Caco-2 (cell line): ENCODE data around the gene ST8SIA4. TPM values are rescaled to one million over a fixed set of nuclear protein-coding genes. Genes with fewer than 3 reads are reported as not detected.

Experiments used
- BruUV-seq: library from RNA; stranded (reverse); fragments of 400-500 nt; replicated peaks from 2 replicates; lab custom pipeline; 2021; lab: Mats Ljungman, UMichigan
- CTCF ChIA-PET: fragments of 300-600 bp; sonication (Branson Sonifier 250); formaldehyde crosslinking; loops from one replicate; lab custom pipeline; 2022; ENCODE audit warnings: antibody characterized with exemption; lab: Charles Lee
- POLR2A ChIA-PET: fragments of 300-600 bp; sonication (Branson Sonifier 250); formaldehyde crosslinking; loops from one replicate; lab custom pipeline; 2022; ENCODE audit warnings: antibody characterized with exemption; lab: Charles Lee
- DNase-seq, 2 experiments: peaks; one replicate each; pipeline versions ENCODE4 v3.0.0 to v3.0.0-alpha.2; 2020 to 2022
- H3K27me3 ChIP-seq: replicated peaks from 2 replicates; pipeline ENCODE4 v1.6.0; 2011; ENCODE audit warnings: low read length; ENCODE audit not compliant: control insufficient read depth, insufficient read depth
- H3K36me3 ChIP-seq: 2 replicates; pipeline ENCODE4 v1.5.1; 2011; ENCODE audit warnings: low read length; ENCODE audit not compliant: control insufficient read depth, insufficient read depth
- H3K4me1 ChIP-seq: fragments of 250-450 bp; sonication (Bioruptor Pico); 2 replicates; pipeline ENCODE4 v1.5.1; 2020; ENCODE audit warnings: mild to moderate bottlenecking
- H3K4me3 ChIP-seq: 2 replicates; pipeline ENCODE4 v1.5.1; 2011; ENCODE audit warnings: low read depth, mild to moderate bottlenecking, control low read depth, low read length
- H3K9me3 ChIP-seq: fragments of 250-450 bp; sonication (Bioruptor Pico); 2 replicates; pipeline ENCODE4 v1.5.1; 2020; ENCODE audit warnings: mild to moderate bottlenecking, moderate library complexity
- H3K27ac Mint-ChIP-seq: one replicate; pipeline ENCODE4 v1.8.0; 2022; ENCODE audit warnings: mixed read lengths; ENCODE audit not compliant: unreplicated experiment
- H3K27me3 Mint-ChIP-seq: one replicate; pipeline ENCODE4 v1.8.0; 2022; ENCODE audit warnings: mixed read lengths; ENCODE audit not compliant: insufficient read depth, unreplicated experiment
- H3K36me3 Mint-ChIP-seq: one replicate; pipeline ENCODE4 v1.8.0; 2022; ENCODE audit warnings: mild to moderate bottlenecking, mixed read lengths; ENCODE audit not compliant: insufficient read depth, unreplicated experiment
- H3K4me1 Mint-ChIP-seq: one replicate; pipeline ENCODE4 v1.8.0; 2022; ENCODE audit warnings: low read depth, mixed read lengths; ENCODE audit not compliant: unreplicated experiment
- H3K4me3 Mint-ChIP-seq: one replicate; pipeline ENCODE4 v1.8.0; 2022; ENCODE audit warnings: mild to moderate bottlenecking, moderate library complexity, mixed read lengths; ENCODE audit not compliant: unreplicated experiment
- H3K9me3 Mint-ChIP-seq: one replicate; pipeline ENCODE4 v1.8.0; 2022; ENCODE audit warnings: mixed read lengths; ENCODE audit not compliant: unreplicated experiment
- intact Hi-C: fragments of 100-400 bp; cut with micrococcal nuclease; formaldehyde crosslinking; loops from one replicate; pipeline ENCODE4 v1.10.0; 2022; ENCODE audit not compliant: unreplicated experiment
- total RNA-seq: library from RNA; stranded (reverse); gene quantifications from 2 replicates; pipeline ENCODE4 v1.2.3, GENCODE V29; 2022
- TF ChIP-seq, protein P1 (sequence below), 2 experiments: fragments of 200-600 bp in 1 of 2; IDR thresholded peaks; 1 replicate in 1 of 2; 2 replicates in 1 of 2; pipeline versions ENCODE4 v1.5.1 to v1.8.0; 2011 to 2022; ENCODE audit warnings: antibody characterized with exemption in 1 of 2, control low read depth in 1 of 2, inconsistent platforms in 1 of 2, low read depth in 1 of 2, low read length in 1 of 2, mild to moderate bottlenecking in 1 of 2, moderate library complexity in 1 of 2; ENCODE audit not compliant: insufficient read depth in 1 of 2, severe bottlenecking in 1 of 2, unreplicated experiment in 1 of 2

The ST8SIA4 gene
- total RNA-seq, 1 experiment from 2014 or later, result 0.61 TPM

GRCh38 chr5:100890461-100891008 is 12.5 kb downstream of the ST8SIA4 start:
- no peaks in the 10 kb centered on the region for H3K9me3 Mint-ChIP-seq
- no peak for DNase-seq

GRCh38 chr5:100889896-100890295 is 13.2 kb downstream of the ST8SIA4 start:
- no peaks in the 10 kb centered on the region for H3K9me3 ChIP-seq
- POLR2A ChIA-PET, result no interaction called here
- no peak for DNase-seq
- no peaks in the 10 kb centered on the region for H3K36me3 Mint-ChIP-seq
- H3K36me3 ChIP-seq, result no peaks in the 10 kb centered on the region
- H3K4me1 Mint-ChIP-seq, result no peaks in the 10 kb centered on the region
- H3K27ac Mint-ChIP-seq, result no peak overlapping the region
- H3K9me3 Mint-ChIP-seq, result no peaks in the 10 kb centered on the region
- TF ChIP-seq, protein P1, sequence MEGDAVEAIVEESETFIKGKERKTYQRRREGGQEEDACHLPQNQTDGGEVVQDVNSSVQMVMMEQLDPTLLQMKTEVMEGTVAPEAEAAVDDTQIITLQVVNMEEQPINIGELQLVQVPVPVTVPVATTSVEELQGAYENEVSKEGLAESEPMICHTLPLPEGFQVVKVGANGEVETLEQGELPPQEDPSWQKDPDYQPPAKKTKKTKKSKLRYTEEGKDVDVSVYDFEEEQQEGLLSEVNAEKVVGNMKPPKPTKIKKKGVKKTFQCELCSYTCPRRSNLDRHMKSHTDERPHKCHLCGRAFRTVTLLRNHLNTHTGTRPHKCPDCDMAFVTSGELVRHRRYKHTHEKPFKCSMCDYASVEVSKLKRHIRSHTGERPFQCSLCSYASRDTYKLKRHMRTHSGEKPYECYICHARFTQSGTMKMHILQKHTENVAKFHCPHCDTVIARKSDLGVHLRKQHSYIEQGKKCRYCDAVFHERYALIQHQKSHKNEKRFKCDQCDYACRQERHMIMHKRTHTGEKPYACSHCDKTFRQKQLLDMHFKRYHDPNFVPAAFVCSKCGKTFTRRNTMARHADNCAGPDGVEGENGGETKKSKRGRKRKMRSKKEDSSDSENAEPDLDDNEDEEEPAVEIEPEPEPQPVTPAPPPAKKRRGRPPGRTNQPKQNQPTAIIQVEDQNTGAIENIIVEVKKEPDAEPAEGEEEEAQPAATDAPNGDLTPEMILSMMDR (IDR thresholded peaks at IDR 0.05; ENCODE audit: insufficient read depth in 1 of 2, low read depth in 1 of 2, low read length in 1 of 2, severe bottlenecking in 1 of 2, unreplicated experiment in 1 of 2), result no peak
- BruUV-seq, result no TSS peak
- intact Hi-C loops, result no loop called here
- no peak overlapping the region for H3K4me3 ChIP-seq
- peaks cover 3% of the 10 kb centered on the region for H3K27me3 Mint-ChIP-seq
- H3K4me1 ChIP-seq, result no peaks in the 10 kb centered on the region
- no peaks in the 10 kb centered on the region for H3K27me3 ChIP-seq
- H3K4me3 Mint-ChIP-seq, result no peak overlapping the region
- CTCF ChIA-PET, result interaction anchor here (0.9 kb wide), 1 partner anchor 12 kb away, joined by 4 read pairs; no protein-coding TSS in a partner anchor

More at GRCh38 chr5:100890461-100891008, 12.5 kb downstream of the ST8SIA4 start:
- TF ChIP-seq, protein P1 (IDR thresholded peaks at IDR 0.05; ENCODE audit: insufficient read depth in 1 of 2, low read depth in 1 of 2, low read length in 1 of 2, severe bottlenecking in 1 of 2, unreplicated experiment in 1 of 2), result no peak
- Mint-ChIP-seq H3K36me3 (no peaks in the 10 kb centered on the region), H3K4me3 (no peak overlapping the region), H3K27me3 (peaks cover 3% of the 10 kb centered on the region), H3K4me1 (no peaks in the 10 kb centered on the region), H3K27ac (no peak overlapping the region)
- Histone ChIP-seq H3K4me1 (no peaks in the 10 kb centered on the region), H3K9me3 (no peaks in the 10 kb centered on the region), H3K27me3 (no peaks in the 10 kb centered on the region), H3K36me3 (no peaks in the 10 kb centered on the region), H3K4me3 (no peak overlapping the region)
- intact Hi-C loops, result no loop called here
- POLR2A ChIA-PET, result no interaction called here
- CTCF ChIA-PET, result interaction anchor here (0.9 kb wide), 1 partner anchor 11 kb away, joined by 4 read pairs; no protein-coding TSS in a partner anchor
- BruUV-seq, result no TSS peak

DNA sequence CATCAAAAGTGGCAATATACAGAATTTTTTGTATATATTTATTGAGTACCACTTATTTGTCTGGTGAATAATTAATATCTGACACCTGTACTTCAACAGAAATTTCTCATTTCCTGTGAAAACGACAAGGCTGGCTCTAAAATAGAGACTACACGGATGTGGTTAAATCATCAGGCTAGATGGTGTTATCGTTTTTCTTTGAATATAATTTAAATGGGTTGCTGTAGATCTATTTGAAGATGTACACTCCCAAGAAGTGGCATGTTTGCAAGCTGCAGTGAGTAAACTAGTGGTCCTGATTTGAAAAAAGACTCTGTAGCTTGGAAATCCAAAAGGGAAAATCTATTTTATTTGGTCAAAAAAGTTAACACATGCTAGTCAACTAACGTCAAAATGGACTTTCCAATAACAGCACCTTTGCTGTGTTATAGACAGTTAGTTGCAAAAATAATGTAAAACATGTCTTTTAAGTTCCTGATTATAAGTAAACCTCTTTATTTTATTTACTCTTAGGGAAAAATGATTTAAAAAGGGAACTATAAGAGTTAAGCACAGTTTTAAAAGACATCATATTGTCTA is 13.8 kb downstream of the ST8SIA4 start:
- BruUV-seq, result no TSS peak
- H3K36me3 ChIP-seq, result no peaks in the 10 kb centered on the region
- Mint-ChIP-seq H3K4me1 (no peaks in the 10 kb centered on the region), H3K9me3 (no peaks in the 10 kb centered on the region), H3K27ac (no peak overlapping the region), H3K36me3 (no peaks in the 10 kb centered on the region), H3K4me3 (no peak overlapping the region), H3K27me3 (peaks cover 3% of the 10 kb centered on the region)
- no peaks in the 10 kb centered on the region for H3K27me3 ChIP-seq
- ChIA-PET CTCF (no interaction called here), POLR2A (no interaction called here)
- no peaks in the 10 kb centered on the region for H3K9me3 ChIP-seq
- intact Hi-C loops, result no loop called here
- no peak for DNase-seq
- H3K4me1 ChIP-seq, result no peaks in the 10 kb centered on the region
- TF ChIP-seq, protein P1 (IDR thresholded peaks at IDR 0.05; ENCODE audit: insufficient read depth in 1 of 2, low read depth in 1 of 2, low read length in 1 of 2, severe bottlenecking in 1 of 2, unreplicated experiment in 1 of 2), result no peak
- no peak overlapping the region for H3K4me3 ChIP-seq
